Psoas muscle (tissue), 8 donors: ENCODE results near the gene CACNA1A. TPM values are rescaled to one million over a fixed set of nuclear protein-coding genes. Genes with fewer than 3 reads are reported as not detected.
A peak's percentile ranks its signal among the peaks of the same experiment; 100 is the strongest.
"Not testable (repeated sequence)": the region's sequence is repeated elsewhere in the genome, so short reads cannot be mapped to it uniquely, and the experiment has no call there.

Experiments
- ATAC-seq, 4 donors: fragments of 200-7000 bp; cut with Tn5 transposase; one replicate each; pipeline ENCODE4 v1.9.1; 2020; ENCODE audit warnings: moderate library complexity in 3 of 4, mild to moderate bottlenecking in 2 of 4
- DNase-seq, 2 donors: peaks; one replicate each; pipeline ENCODE4 v3.0.0-alpha.2; 2020
- H3K27ac ChIP-seq: fragments of 200-600 bp; one replicate; pipeline ENCODE4 v1.8.0; 2022
- H3K27me3 ChIP-seq, 3 donors: fragments of 200-600 bp in 1 of 3; one replicate each; pipeline versions ENCODE4 v1.6.1 to v1.8.0; 2013 to 2022; ENCODE audit warnings: low read length in 2 of 3, mild to moderate bottlenecking in 2 of 3, moderate library complexity in 1 of 3; ENCODE audit not compliant: insufficient read depth in 3 of 3
- H3K36me3 ChIP-seq, 2 donors: fragments of 200-600 bp in 1 of 2; one replicate each; pipeline versions ENCODE4 v1.6.1 to v1.8.0; 2013 to 2022; ENCODE audit warnings: low read depth in 1 of 2, mild to moderate bottlenecking in 1 of 2, moderate library complexity in 1 of 2; ENCODE audit not compliant: insufficient read depth in 1 of 2
- H3K4me1 ChIP-seq: fragments of 200-600 bp; one replicate; pipeline ENCODE4 v1.8.0; 2022
- H3K4me3 ChIP-seq: fragments of 200-600 bp; one replicate; pipeline ENCODE4 v1.8.0; 2022; ENCODE audit warnings: mild to moderate bottlenecking
- H3K9me3 ChIP-seq: fragments of 200-600 bp; one replicate; pipeline ENCODE4 v1.8.0; 2022
- CTCF ChIP-seq: fragments of 200-600 bp; IDR thresholded peaks from one replicate; pipeline ENCODE4 v1.8.0; 2022; ENCODE audit warnings: antibody characterized with exemption
- WGBS, 3 donors: extraction: QIAGEN DNeasy Blood & Tissue Kit; methylation state at CpG; one replicate each; pipeline versions ENCODE4 v1.1.6 to v1.1.7; 2013; 5-methylcytosine and 5-hydroxymethylcytosine counted together
- intact Hi-C, 2 donors: fragments of 100-400 bp; cut with DNase I; formaldehyde crosslinking; loops; one replicate each; pipeline versions ENCODE4 v1.11.0 to v1.14.2; 2022
- polyA plus RNA-seq, 3 donors: library from polyadenylated mRNA; stranded (reverse); fragments of 200-250 nt; gene quantifications; one replicate each; pipeline ENCODE4 v1.2.3, GENCODE V29; 2013
- total RNA-seq, 4 donors: library from RNA; stranded (reverse); fragmentation: NEBNext Ultra II Directional in 2 of 4; extraction: Animal tissue kit (Norgen Biotek cat#: 25700) in 2 of 4; gene quantifications; one replicate each; pipeline versions ENCODE4 v1.2.1 to v1.2.4, GENCODE V29; 2021 to 2023
- donor health status: healthy with polysubstance abuse.
- donor health status: DM: no; HTN: no; CAD: no; lungs with moderate emphysema.
- donor health status: Bipolar disorder and iron deficiency.
- donor health status: healthy.
- donor health status: DM: yes; HTN: yes; CAD: no.
- donor health status: DM: no; HTN: no; CAD: no.
- donor health status: DM: no; HTN: no; CAD: no.
- donor health status: DM: yes; HTN: yes; CAD: no.

Gene CACNA1A
- total and polyA plus RNA-seq, 7 donors, result 0.14 to 0.60 (median 0.36) TPM

GRCh38 chr19:13260883-13261653, 245.2 kb downstream of the CACNA1A start:
- no peak overlapping the region for H3K4me3 ChIP-seq
- H3K36me3 ChIP-seq, result no peaks in the 10 kb centered on the region
- peaks cover 9% of the 10 kb centered on the region for H3K4me1 ChIP-seq
- peak overlapping the region; percentile 59 for H3K27ac ChIP-seq
- peak; percentile 84 to 91 (median 86) for ATAC-seq
- TF ChIP-seq CTCF, result peak; percentile 5
- no peak for DNase-seq
- intact Hi-C loops, result loop anchor here in 1 of 2 donors (2.0 to 5.0 kb wide), 3 partner anchors 99 to 299 kb away; no protein-coding TSS in a partner anchor
- H3K9me3 ChIP-seq, result no peaks in the 10 kb centered on the region
- H3K27me3 ChIP-seq, result peaks cover 0 to 13% (median 0%) of the 10 kb centered on the region in 3 donors
- 58 to 64% (median 58%) methylated on average over 9 of the region's 9 CpGs for WGBS, 3 donors

DNA sequence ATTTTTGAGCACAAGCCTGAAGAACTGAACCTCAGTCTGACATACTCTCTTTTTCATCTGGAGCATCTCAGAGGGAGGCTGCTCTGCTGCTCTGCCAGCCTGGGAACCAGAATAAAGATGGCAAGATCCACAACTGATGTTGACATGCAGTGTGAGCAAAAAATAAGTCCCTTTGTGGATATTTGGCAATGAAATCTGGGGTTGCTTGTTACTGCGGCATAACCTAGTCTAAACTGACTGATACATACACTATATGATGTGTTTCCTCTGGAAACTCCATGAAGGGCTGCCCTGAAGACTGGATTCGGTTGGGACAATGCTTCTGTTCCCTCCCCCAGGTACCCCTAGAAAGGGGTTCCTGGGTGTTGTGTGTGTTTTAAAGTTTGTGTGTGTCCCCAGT, 249.4 kb downstream of the CACNA1A start:
- intact Hi-C loops, result no loop called here
- Histone ChIP-seq H3K4me1 (peaks cover 5% of the 10 kb centered on the region), H3K27ac (no peak overlapping the region), H3K4me3 (no peak overlapping the region), H3K27me3 (peaks cover 0 to 23% (median 5%) of the 10 kb centered on the region in 3 donors), H3K36me3 (no peaks in the 10 kb centered on the region), H3K9me3 (no peaks in the 10 kb centered on the region)
- TF ChIP-seq CTCF, result no peak
- no peak for DNase-seq
- no peak for ATAC-seq
- 95 to 98% (median 96%) methylated on average over 2 of the region's 2 CpGs for WGBS, 3 donors

DNA sequence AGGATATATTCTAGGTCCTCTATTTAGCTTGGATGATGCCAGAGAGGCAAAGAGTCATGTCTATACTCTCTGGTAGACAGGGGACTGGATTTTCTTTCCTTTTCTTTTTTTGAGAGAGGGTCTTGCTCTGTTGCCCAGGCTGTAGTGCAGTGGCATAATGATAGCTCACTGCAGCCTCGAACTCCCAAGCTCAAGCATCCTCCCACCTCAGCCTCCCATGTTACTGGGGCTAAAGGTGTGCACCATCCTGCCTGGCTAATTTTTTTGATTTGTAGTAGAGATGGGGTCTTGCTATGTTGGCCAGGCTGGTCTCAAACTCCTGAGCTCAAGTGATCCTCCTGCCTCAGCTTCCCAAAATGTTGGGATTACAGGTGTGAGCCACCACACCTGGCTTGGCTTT, 249.9 kb downstream of the CACNA1A start:
- H3K27me3 ChIP-seq, result peaks cover 0 to 23% (median 5%) of the 10 kb centered on the region in 3 donors
- ATAC-seq, H3K4me1 ChIP-seq, H3K36me3 ChIP-seq, DNase-seq, H3K4me3 ChIP-seq, H3K9me3 ChIP-seq, H3K27ac ChIP-seq, intact Hi-C loops: not testable (repeated sequence)
- 69 to 79% (median 75%) methylated on average over 1 of the region's 1 CpG for WGBS, 3 donors

GRCh38 chr19:13255719-13256059, 250.6 kb downstream of the CACNA1A start:
- 65 to 81% (median 69%) methylated on average over 2 of the region's 2 CpGs for WGBS, 3 donors
- intact Hi-C loops, result no loop called here

More at GRCh38 chr19:13255719-13256059, 250.6 kb downstream of the CACNA1A start:
- DNase-seq, result no peak
- Histone ChIP-seq H3K4me1 (no peaks in the 10 kb centered on the region), H3K27me3 (peaks cover 0 to 23% (median 5%) of the 10 kb centered on the region in 3 donors), H3K9me3 (no peaks in the 10 kb centered on the region), H3K4me3 (no peak overlapping the region), H3K27ac (no peak overlapping the region), H3K36me3 (no peaks in the 10 kb centered on the region)
- no peak for ATAC-seq
- TF ChIP-seq CTCF, result no peak
